Measurements from ENCODE around the gene PRMT2. TPM values are rescaled to one million over a fixed set of nuclear protein-coding genes. Genes with fewer than 3 reads are reported as not detected.
A peak's percentile ranks its signal among the peaks of the same experiment; 100 is the strongest.

PRMT2 gene
- total RNA-seq, 1 experiment from 2014 or later: 53.7 TPM

GRCh38 chr21:46604975-46605766 lies 30.3 kb upstream of the PRMT2 start, which contains the start of gene S100B:
TSS of gene S100B (minus strand) at chr21:46605082. CDS start at chr21:46602415, 2,667 bp downstream.
- DNase-seq (ENCODE audit: low spot score) (no peak), ATAC-seq (peak; percentile 91)
- H3K27me3 Mint-ChIP-seq (ENCODE audit: low read depth): peaks cover 6% of the 10 kb centered on the region
- H3K4me3 Mint-ChIP-seq: no peak within 1 kb of the TSS
- H3K9me3 Mint-ChIP-seq: peaks cover 8% of the 10 kb centered on the region; the same call in 1 of the 2 replicates
- H3K27ac Mint-ChIP-seq: no peak within 1 kb of the TSS
- ChIA-PET CTCF (no interaction called here), POLR2A (no interaction called here)
- no peaks in the 10 kb centered on the region for H3K36me3 Mint-ChIP-seq
- peaks cover 30% of the 10 kb centered on the region for H3K4me1 Mint-ChIP-seq
- TF ChIP-seq JAZF1 (CRISPR knock-in tag; IDR thresholded peaks at IDR 0.05): no peak
- no peak for TF ChIP-seq ZMAT4 (CRISPR knock-in tag; IDR thresholded peaks at IDR 0.05)
- no peak for TF ChIP-seq RORB (CRISPR knock-in tag; IDR thresholded peaks at IDR 0.05)
- TF ChIP-seq OVOL2 (CRISPR knock-in tag; IDR thresholded peaks at IDR 0.05; ENCODE audit: borderline replicate concordance): no peak
- TF ChIP-seq PRRX2 (CRISPR knock-in tag; IDR thresholded peaks at IDR 0.05): no peak
- 0 out of 2 replicates have a peak, but pooled peaks have one; percentile 11 for TF ChIP-seq TEAD1 (CRISPR knock-in tag; IDR thresholded peaks at IDR 0.05)
- peak; percentile 57 for TF ChIP-seq NFYB (CRISPR knock-in tag; conservative IDR thresholded peaks at IDR 0.05; ENCODE audit: low read depth)
- no peak for TF ChIP-seq ZNF425 (CRISPR knock-in tag; conservative IDR thresholded peaks at IDR 0.05)
- TF ChIP-seq ZBTB43 (CRISPR knock-in tag; IDR thresholded peaks at IDR 0.05): no peak
- no peak for TF ChIP-seq RELA (CRISPR knock-in tag; IDR thresholded peaks at IDR 0.05; ENCODE audit: borderline replicate concordance)
- TF ChIP-seq GRHL2 (CRISPR knock-in tag; IDR thresholded peaks at IDR 0.05; ENCODE audit: insufficient replicate concordance, severe bottlenecking): no peak
- TF ChIP-seq HMGXB4 (CRISPR knock-in tag; IDR thresholded peaks at IDR 0.05): no peak
- 0 out of 2 replicates have a peak, but pooled peaks have one; percentile 39 for TF ChIP-seq MAX (CRISPR knock-in tag; IDR thresholded peaks at IDR 0.05)
- TF ChIP-seq E2F4 (CRISPR knock-in tag; IDR thresholded peaks at IDR 0.05; ENCODE audit: borderline replicate concordance, low read depth): no peak
- TF ChIP-seq ZNF671 (CRISPR knock-in tag; IDR thresholded peaks at IDR 0.05): no peak
- no peak for TF ChIP-seq EMX1 (CRISPR knock-in tag; IDR thresholded peaks at IDR 0.05)
- TF ChIP-seq ZNF532 (CRISPR knock-in tag; IDR thresholded peaks at IDR 0.05; ENCODE audit: borderline replicate concordance): no peak
- TF ChIP-seq AR (CRISPR knock-in tag; IDR thresholded peaks at IDR 0.05): no peak
